A549 treated with AZD2906 at 1 μM for 4 hours (cell line): ENCODE measurements around the gene GCH1. TPM values are rescaled to one million over a fixed set of nuclear protein-coding genes. Genes with fewer than 3 reads are reported as not detected.

Experiments
- total RNA-seq: library from RNA; stranded (reverse); fragments of 200-300 nt; extraction: Qiagen RNA extraction; gene quantifications from 5 replicates; pipeline ENCODE4 v1.2.3, GENCODE V29; 2022

Gene GCH1
- total RNA-seq, result 3.5 to 4.0 TPM (median 3.8 TPM) in 5 replicates

GRCh38 chr14:54902521-54903420 lies at the start of gene GCH1:
Gene GCH1, minus strand, starts transcription at chr14:54902826. Its CDS starts 163 bp downstream, at chr14:54902663.

Other genes starting within 250 kb of the GCH1 start
- gene WDHD1, start 124.3 kb upstream of the GCH1 start, total RNA-seq, result 8.3 to 11.8 TPM (median 10.1 TPM) in 5 replicates
- gene SOCS4, start 124.4 kb upstream of the GCH1 start, total RNA-seq, result 7.4 to 11.2 TPM (median 9.0 TPM) in 5 replicates
- gene MAPK1IP1L, start 148.8 kb upstream of the GCH1 start, total RNA-seq, result 99.6 to 116 TPM (median 108 TPM) in 5 replicates
- gene LGALS3, start 226.4 kb upstream of the GCH1 start, total RNA-seq, result 159 to 187 TPM (median 173 TPM) in 5 replicates